ENCODE data around the gene RTF1.

Gene RTF1

DNA sequence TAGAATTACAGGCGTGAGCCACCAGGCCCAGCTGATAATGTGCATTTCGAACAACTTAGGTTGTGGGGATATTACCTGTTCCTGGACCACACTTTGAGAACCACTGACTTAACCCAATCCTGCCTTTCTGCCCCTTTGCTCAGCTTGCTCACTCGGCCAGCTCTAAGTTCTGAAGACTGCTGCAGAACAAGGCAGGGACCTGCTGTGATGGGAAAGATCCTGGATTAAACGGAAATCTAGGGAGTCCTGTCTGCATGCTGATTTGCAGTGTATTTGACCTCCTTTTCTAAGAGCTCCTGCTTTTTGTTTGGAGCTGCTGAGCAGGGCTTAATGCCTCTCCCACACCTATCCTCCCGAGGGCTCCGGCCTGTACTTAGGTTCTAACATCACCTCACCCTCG is 93.8 kb downstream of the RTF1 start:
- DNase-seq = no peak

DNA sequence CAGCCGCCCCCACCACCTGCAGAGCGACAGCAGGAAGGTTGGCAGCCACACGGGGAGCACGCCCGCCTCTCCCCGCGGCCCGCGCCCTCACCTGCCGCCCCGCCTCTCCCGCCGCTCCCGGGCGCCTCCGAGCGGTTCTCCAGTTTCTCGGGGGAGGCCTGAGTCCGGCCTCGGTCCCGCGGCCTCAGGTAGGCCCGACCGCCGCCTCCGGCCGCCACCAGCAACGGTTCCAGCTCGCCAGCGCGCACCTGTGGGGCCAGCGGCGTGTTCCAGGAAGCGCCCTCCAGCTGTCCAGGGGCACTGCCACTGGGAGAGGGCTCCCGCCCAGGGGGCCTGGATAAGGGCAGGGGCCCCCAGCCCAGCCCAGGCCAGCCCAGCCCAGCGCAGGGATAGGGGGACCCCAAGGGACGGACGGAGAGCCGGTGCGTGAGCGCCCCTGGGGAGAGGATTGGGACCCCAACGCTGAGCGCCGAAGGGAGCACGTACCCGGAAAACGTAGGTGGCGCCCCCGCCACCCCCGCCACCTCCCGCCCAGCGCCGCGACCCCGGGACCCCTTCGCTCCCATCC is 94.5 kb downstream of the RTF1 start:
- no peak for DNase-seq

DNA sequence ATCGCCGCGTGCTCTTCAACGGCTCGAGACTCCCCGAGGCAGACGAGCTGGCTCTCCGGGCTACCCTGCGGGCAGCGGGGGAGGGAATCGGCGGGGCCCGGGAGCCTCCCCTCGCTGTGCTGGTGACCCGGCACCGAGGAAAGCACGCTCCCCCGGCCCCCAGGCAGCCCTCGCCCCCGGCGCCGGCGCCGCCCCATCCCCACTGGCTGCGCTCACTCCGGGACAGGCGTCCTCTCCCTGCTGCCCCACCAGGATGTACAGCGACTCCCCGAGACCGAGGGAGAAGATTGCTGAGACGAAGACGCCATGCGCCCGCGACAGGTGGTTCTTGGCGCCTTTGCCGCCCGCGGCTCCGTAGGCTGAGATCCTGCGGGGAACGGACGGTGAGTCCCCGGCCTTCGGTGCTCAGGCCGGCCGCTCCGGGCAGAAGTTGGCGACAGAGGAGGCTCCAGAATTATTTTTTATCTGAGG is 95.0 kb downstream of the RTF1 start:
- DNase-seq = no peak

DNA sequence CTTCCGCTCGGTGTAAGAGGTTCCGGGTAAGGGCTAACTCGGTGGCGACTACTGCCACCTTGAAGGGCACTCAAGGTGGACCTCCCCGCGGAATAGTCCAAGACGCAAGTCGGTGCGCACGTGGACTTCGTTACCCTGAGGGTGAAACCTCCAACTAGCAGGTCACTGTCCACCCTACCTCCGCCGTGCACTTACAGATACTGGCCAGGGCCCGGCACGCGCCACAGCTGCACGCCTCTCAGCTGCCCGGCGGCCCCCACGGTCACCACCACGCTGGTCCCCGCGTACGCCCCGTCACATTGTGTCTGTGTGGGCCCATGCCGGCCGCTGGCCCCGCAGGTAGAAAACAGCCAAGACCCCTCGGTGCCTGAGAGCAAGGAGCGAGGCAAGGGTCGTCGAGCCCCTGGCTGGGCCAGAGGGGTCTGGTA is 95.6 kb downstream of the RTF1 start:
- no peak for DNase-seq

DNA sequence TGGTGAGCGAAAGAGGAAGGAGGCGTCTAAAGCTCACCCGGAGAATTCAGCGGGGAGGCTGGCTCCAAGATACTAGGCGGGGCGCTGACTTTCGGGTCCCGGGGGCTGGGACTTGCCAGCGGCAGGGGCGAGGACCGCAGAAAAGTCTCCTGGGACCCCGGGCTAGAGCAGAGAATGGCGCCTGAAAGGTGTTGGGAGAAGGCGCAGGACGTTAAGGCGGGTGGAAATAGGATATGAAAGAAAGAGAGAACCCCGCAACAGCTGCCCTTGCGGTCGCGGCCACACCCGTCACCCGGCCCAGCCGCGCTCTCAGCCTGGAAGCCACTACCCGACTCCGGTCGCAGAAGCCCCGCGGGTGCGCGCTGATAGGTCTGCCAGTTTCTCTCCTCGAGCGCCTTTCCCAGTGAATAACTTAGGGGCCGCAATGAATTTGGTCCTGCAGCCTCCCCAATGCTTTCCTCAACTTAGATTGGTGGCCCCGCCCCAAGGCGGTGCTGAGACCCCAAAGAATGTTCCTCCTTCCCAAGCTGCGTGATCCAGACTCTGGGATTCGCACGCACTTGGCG is 96.1 kb downstream of the RTF1 start:
- no peak for DNase-seq

DNA sequence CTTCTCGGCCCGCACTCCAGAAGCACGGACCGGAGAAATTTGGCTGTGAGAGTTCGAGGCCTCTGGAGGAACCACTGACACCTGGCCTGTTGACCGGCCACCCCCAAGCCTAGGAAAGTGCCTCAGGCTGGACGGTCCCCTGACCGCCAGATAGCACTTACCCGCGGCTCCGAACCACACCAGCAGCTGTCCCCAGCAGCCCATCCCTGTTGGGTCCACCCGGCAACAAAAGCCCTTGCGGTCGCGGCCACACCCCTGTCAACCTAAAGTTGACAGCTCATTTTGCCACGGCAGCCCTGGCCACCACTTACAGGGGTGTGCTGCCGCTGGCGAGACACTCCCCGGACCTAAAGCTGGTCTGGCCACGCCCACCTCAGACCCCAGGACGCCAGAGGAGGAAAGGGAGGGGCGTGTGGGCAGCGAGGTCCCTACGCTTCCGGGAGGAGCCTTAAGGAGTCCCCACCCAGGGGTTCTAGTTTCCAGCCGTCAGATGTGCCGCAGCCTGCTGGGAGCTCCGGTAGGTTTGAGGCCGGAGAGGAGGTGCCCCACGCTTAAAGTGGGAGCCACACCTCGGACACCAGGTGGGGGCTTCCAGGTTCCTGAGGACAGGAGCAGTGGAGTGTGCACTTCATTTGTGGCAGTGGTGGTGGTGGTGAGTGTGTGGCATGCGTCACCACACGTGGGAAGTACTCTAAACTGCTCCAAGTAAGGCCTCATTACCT is 96.8 kb downstream of the RTF1 start, which contains the start of gene LTK:
Gene LTK (minus strand): TSS at position 322 of the 722 bp plus-strand sequence. CDS start 118 bp downstream, at position 204.
- DNase-seq = no peak

DNA sequence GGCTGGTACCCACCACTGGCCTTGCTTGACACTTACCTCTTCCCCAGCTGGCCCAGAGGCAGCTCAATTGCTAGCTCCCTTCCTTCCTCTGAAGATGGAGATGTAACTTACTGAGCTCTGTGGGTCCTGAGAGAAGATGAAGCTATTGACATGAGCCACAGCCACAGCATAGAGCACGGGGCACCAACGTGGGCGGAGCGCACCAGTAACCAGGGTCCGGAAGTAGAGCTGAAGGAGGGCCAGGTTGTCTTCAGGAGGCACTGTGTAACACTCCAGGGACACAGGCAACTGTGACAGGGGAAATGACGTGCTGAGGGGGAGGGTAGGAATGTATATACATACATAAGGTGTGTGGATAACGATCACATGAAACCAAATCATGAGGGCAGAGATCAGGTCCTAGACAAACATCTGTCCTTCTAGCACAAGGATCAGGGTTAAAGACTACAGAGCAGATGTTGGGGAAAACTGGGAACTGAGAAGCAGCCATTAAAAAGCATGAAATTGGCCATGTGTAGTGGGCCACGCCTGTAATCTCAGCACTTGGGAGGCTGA is 101.1 kb downstream of the RTF1 start:
- no peak for DNase-seq

DNA sequence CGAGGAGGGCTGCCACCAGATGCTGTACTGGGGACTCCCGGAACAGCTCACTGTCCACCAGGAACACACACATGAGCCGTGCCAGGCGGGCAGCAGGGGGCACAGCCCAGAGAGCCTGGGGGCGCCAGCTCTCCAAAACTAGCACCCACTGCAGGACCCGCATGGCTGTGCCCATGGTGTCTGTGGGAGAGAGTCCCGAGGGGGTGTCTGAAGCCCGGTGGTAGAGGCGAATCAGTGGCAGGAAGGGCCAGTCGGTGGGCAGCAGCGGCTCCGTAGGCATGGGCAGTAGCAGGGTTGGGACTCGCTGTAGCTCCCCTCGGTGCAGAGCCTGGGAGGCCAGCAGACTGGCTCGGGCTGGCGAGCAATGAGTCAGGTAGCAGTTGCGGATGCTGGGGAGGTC is 103.7 kb downstream of the RTF1 start:
- no peak for DNase-seq

DNA sequence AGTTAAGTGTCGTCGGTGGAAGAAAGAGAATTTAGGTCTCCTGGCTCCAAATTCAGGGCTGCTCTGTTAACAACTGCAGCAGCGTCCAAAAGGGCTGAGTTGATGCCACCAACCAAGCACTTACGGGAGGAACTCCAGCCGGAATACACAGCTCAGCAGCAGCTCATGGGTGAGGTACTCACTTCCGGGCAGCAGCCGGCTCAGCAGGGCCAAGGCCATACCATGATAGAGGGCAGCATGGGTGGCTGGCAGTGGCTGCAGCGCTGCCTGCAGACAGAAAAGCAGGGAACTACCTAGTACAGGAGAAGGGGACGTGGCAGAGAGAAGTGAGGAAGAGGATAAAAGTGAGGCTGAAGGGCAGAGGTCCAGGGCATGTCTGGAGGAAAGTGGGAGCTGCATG is 104.7 kb downstream of the RTF1 start:
- DNase-seq = no peak

DNA sequence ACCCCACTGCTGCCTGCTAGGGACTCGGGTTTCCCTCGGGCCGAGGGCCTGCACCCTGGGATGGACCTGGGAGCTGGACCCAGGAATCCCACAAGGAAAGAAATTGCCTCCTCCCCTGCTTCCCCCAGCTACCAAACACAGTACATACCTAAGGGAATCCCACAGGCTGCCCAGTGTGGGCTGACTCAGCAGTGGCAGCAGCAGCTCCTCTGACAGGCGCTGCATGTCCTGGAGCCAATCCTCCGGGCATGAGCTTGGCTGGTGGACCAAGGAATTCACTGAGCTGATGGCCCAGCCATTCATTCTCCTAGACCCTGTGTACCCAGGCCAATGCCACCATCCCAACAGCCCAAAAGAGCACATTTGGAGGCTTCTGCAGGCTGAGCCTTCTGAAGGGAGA is 106.2 kb downstream of the RTF1 start:
- no peak for DNase-seq

DNA sequence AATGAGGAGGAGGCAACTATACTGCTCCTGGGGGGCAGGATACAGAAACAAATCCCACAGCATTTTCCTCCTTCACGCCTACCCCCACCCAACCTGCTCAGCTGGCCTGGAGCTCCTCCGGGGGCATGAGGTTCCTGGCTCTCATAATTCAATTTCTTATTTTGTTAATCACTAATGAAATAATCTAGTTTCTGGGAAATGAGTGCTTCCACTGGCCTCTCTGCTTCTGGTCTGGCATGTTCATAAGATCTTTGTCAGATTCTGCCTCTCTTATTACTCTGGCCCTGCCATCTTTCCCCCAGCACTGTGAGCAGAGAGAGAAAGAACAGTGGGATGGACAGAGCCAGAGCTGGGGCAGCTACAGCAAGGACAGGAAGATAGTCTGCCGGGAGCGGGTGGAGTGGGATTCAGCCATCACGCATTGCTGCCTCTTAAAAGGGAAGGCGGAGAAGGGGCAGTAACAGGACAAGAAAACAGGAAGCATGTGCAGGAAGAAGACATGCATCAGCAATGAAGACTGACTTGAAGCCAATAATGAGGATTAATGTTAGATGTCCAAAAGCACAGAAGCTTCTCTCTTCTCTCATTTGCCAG is 113.6 kb downstream of the RTF1 start:
- DNase-seq = no peak

Measured in T1000 (cell line).